Upper lobe of left lung (tissue), 4 donors: ENCODE results near the gene DESI2.

Source experiments
- POLR2A ChIP-seq, 4 donors: fragments of 450-650 bp; IDR thresholded peaks; one replicate each; pipeline ENCODE4 v1.5.1; 2016 to 2017; ENCODE audit warnings: antibody characterized with exemption in 4 of 4, mild to moderate bottlenecking in 2 of 4
- TF ChIP-seq, protein P1 (sequence below), 6 experiments: fragments of 450-650 bp in 4 of 6; fragments of 200-600 bp in 2 of 6; sonication (generic) in 2 of 6; IDR thresholded peaks; one replicate each; pipeline ENCODE4 v1.5.1; 2016 to 2019; ENCODE audit warnings: antibody characterized with exemption in 6 of 6

DNA sequence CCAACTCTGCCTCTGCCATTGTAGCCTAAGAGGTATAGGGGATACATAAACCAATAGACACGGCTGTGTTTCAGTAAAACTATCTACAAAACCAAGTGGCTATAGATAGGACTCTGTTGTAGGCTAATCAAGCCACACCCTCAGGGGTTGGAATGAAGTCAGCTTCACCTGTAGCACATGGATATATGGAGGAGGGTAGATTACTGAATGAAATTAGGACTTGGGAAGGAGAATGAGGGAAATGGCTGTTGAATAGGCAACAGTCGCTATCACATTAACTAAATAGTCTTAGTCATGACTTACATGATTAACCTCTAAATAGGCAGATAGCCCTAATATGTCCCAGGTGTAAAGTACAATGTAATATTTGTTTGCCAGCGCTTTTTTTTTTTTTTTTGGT is 49.7 kb downstream of the DESI2 start:
- TF ChIP-seq, protein P1, sequence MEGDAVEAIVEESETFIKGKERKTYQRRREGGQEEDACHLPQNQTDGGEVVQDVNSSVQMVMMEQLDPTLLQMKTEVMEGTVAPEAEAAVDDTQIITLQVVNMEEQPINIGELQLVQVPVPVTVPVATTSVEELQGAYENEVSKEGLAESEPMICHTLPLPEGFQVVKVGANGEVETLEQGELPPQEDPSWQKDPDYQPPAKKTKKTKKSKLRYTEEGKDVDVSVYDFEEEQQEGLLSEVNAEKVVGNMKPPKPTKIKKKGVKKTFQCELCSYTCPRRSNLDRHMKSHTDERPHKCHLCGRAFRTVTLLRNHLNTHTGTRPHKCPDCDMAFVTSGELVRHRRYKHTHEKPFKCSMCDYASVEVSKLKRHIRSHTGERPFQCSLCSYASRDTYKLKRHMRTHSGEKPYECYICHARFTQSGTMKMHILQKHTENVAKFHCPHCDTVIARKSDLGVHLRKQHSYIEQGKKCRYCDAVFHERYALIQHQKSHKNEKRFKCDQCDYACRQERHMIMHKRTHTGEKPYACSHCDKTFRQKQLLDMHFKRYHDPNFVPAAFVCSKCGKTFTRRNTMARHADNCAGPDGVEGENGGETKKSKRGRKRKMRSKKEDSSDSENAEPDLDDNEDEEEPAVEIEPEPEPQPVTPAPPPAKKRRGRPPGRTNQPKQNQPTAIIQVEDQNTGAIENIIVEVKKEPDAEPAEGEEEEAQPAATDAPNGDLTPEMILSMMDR (IDR thresholded peaks at IDR 0.05): no peak
- no peak for TF ChIP-seq POLR2A (IDR thresholded peaks at IDR 0.05)
